HFF-Myc (cell line): ENCODE results near the gene TNNT3.
A peak's percentile ranks its signal among the peaks of the same experiment; 100 is the strongest.
"Not testable (repeated sequence)": the region's sequence is repeated elsewhere in the genome, so short reads cannot be mapped to it uniquely, and the experiment has no call there.

ENCODE experiments used
- DNase-seq: peaks from one replicate; pipeline ENCODE4 v3.0.0-alpha.2; 2011; ENCODE audit warnings: low read depth; ENCODE audit errors: extremely low read depth
- H3K4me3 ChIP-seq: replicated peaks from 2 replicates; pipeline ENCODE4 v1.5.1; 2011; ENCODE audit warnings: low read depth, mild to moderate bottlenecking, control low read depth, low read length
- TF ChIP-seq, protein P1 (sequence below): IDR thresholded peaks from 2 replicates; pipeline ENCODE4 v1.5.1; 2012; ENCODE audit warnings: mild to moderate bottlenecking, low read depth, low read length, control low read depth; ENCODE audit errors: missing control alignments

TNNT3 gene

DNA sequence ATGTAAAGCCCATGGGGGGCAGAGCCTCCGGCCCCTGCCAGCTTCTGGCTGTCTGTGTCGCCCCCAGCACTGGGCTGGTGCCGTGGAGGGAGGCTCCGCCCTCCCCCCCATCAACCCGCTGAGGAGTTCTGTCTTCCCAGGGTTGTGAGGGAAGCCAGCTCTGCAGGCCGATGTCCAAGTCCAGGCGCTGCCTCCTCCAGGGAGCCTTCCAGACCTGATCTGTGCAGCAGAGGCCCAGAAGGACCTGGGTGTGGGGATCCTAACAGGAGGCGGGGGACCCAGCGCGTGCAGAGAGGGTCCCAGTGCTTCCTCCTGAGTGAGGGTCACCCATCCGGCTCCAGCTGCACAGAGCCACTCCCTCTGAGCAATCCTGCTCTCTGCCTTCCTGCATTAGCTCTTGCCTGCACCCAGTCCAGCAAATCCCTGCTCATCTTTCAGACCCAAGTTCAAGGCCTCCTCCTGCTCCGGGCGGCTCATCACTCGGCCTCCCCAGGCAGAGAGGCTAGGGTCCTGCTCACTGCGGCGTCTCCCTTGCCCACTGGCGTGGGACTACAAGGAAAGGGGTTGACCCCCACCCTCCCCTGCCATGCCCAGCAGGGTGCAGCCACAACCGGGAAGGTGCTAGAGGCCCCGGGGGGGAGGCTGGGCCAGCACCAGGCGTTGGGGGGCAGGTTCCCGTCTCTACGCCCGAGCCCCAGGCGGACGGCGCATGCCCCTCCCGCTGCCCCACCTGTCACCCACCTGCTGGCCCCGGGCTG, 44.2 kb upstream of the TNNT3 start:
- DNase-seq: no peak
- TF ChIP-seq, protein P1, sequence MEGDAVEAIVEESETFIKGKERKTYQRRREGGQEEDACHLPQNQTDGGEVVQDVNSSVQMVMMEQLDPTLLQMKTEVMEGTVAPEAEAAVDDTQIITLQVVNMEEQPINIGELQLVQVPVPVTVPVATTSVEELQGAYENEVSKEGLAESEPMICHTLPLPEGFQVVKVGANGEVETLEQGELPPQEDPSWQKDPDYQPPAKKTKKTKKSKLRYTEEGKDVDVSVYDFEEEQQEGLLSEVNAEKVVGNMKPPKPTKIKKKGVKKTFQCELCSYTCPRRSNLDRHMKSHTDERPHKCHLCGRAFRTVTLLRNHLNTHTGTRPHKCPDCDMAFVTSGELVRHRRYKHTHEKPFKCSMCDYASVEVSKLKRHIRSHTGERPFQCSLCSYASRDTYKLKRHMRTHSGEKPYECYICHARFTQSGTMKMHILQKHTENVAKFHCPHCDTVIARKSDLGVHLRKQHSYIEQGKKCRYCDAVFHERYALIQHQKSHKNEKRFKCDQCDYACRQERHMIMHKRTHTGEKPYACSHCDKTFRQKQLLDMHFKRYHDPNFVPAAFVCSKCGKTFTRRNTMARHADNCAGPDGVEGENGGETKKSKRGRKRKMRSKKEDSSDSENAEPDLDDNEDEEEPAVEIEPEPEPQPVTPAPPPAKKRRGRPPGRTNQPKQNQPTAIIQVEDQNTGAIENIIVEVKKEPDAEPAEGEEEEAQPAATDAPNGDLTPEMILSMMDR: no peak
- H3K4me3 ChIP-seq: no peak overlapping the region

DNA sequence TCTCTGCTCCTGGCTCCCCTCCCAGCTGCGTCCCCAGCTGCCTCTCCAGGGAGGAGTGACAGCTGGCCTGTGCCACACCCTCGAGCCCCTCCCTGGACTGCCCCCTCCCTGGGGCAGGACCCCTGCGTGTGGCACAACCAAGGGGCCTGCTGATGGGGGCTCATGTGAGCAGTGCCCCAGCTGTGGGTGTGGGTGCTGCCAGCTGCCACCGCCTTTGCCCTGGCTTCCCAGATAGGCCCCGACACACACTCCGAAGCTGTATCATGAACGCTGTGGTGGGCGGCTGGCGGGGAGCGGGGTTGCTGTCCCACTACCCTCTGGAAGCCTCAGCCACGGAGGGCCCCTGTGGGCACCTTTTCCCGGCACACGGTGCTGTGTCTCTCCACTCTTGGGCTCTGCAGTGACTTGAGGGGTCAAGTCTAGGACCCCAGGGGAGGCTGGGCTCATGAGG, 43.6 kb upstream of the TNNT3 start:
- not testable (repeated sequence) for DNase-seq, H3K4me3 ChIP-seq

DNA sequence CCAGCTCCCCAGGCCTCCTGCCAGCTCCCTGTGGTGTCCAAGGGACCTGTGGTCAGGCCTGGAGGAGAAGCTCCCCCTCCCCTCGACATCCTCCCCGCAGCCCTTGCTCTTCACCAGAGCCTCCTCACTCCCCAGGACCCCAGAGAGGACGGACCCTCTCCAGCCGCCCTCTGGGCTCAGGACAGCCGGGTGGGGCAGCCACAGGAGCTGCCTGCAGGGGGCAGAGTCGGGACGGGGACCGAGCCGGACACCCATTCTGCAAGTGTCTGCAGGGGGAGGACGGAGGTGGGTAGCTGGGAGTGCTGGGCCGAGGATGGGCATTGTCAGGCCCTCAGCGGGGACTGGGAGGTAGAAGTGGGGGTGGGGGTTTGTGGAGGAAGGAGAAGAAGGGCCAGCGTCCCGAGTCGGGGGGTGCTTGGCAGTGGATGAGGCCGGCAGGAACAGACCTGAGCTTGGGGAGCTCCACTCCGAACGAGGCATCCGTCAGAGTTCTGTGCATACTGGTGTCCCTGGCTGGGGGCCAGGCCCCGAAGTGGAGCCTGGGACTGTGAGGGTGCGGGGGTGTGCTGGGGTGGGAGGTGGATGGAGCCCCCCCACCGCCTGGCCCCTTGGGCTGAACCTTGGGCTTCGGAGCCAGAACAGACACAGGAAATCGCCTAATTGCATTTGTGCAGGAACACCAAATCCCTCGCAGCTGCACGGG, 43.0 kb upstream of the TNNT3 start:
- no peak for DNase-seq
- TF ChIP-seq, protein P1: peak; percentile 82
- no peak overlapping the region for H3K4me3 ChIP-seq

DNA sequence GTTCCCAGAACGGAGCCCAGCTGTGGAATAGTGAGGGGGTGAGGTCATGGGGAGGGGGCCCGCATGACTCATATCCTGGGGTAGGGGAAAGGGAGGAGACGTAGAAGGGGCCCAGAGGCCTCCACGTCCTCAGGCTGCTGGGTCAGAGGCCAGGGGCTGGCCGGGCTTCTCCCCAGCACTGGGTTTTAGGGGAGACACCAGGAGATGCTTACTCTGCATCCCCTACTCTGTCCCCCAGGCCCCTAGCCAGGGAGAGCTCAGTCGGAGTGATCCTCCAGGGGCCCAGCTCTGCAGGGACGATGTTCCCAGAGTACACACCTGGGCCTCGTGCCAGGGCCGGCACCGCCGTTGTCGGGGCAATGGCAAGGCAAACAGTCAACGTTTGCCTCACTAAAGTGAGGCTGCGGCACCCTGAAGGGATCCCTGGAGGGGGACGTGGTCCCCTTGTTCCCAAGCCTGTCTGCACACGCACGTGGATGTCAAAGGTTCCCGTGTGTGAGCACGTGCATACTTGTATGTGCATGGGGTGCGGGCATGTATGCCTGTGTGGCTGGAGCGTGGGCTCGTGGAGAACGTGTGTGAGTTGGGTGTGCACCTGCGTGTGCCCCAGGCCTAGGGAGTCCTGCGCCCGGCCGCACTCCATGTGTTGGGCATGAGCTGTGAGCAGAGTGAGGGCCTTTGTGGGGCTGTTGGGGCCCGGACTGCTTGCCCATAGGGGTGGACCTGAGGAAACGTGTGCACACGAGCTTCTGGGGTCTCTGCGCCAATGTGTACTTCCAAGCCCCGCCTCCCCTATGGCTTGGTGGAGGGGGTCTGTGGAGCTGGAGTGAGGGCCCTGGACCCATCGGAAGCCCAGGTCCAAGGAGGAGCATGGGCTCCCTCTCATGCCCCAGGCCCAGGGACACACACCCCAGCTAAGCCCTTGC, 42.0 kb upstream of the TNNT3 start:
- DNase-seq: no peak
- TF ChIP-seq, protein P1: no peak
- H3K4me3 ChIP-seq: no peak overlapping the region

DNA sequence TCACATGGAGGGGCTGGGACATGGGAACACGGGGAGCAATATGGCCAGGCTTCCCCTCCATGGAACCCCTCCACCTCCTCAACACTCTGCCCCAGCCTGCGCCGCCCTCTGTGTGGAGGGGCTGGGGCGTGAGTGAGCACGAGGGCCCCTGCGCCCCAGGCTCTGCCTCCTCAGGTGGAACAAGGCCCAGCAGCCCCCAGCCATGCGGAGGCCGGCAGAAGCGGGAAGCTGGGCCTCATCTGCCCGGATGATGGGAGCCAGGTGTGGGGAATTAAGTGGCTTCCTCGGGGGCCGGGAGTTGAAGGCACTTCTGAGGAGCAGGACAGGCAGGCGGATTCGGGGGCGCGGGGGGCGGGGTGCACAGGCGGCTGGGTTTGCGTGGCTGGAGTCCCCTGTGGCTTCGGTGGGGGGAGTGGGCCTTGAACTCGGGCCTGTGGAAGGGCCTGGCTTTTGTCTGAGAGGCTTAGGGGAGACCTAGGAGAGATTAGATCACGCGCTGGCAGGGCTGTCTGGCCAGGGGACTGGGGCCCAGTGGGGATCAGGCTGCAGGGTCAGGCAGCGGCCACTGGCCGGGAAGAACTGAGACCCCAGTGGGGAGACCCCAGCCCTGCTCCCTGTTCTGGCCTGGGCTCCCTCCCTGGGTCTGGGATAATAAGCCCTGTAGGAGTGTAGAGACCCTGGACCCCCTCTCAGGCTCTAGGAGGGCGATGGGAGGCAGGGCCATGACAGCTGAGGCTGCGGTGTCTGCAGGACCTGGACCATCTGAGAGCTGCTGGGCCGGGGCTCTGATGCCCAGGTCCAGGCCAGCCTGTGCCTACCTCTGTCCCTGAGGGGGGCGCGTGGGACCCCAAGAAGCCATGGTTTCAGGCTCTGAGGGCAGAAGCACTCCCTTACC, 41.1 kb upstream of the TNNT3 start:
- no peak for DNase-seq

DNA sequence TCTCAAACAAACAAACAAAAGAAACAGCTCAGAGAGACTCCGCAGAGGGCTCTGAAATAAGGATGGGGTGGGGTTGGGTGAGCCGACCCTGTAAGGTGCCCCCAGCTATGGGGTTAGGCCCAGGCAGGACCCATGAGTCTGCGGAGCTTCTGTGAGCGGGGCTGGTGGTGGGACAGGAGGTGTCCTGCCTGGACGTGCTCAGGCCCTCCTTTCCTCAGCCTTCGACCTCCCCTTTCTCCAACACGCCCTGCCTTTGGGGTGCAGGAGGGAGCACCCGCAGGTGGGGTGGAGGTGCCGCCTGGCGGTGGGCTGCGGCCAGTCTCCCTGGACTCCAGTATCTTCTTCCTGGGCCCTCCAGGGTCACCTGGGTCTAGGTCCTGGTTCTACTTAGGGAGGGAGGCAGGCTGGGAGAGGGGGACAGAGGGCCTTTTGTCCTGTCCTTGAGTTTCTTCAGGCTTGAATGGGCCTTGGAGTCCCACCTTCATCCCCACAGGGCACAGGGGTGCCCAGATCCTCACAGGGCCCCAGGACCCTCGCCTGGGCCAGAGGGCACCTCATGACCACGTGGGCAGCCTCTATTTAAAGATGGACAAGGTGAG, 40.1 kb upstream of the TNNT3 start:
- no peak for DNase-seq
- TF ChIP-seq, protein P1: no peak

More for the DNA sequence above, 41.1 kb upstream of the TNNT3 start:
- TF ChIP-seq, protein P1: no peak
- H3K4me3 ChIP-seq: no peak overlapping the region

More for the DNA sequence above, 40.1 kb upstream of the TNNT3 start:
- H3K4me3 ChIP-seq: no peak overlapping the region
